HG03460 (cell line): Measurements from ENCODE around the gene RTCB.
A peak's percentile ranks its signal among the peaks of the same experiment; 100 is the strongest.

Experiments used
- ATAC-seq: cut with Tn5 transposase; IDR thresholded peaks from one replicate; pipeline ENCODE4 v1.9.1; 2021; ENCODE audit not compliant: unreplicated experiment

The RTCB gene

DNA sequence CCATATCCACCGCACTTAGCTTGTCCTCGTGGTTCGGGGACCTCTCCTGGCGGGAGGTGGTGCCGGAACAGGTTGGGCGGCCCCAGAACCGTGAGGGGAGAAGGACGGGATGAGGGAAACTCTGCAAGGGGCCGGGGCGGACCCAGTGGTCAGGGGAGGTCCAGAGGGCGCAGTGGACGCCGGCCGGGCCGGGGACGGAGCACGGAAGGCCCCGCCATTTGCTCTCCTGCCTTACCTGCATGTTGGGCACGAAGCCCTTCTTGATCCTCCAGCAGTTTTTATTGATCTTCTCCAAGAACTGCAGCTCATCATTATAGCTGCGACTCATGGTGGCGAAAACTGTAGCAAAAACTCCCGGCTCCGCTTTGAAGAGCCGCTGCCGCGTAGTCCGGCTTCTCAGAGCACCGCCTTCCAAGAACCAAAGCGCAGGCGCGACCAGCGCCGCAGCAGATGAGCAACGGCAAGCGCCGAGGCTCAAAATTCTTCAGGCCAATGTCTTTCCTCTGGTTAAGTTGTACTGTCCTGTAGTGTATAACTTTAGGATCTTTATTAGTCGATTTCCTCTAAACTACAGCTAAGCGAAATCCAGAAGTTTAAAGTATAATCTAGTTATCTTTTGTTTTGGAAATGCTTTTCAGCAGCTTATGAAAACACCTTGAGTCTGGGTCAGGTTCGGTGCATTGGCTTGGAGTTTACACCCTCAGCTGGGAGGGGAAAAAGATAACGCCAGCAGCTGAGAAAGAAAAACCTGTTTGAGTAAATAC is at the start of gene RTCB:
RTCB (minus strand) TSS at position 419 of the 764 bp plus-strand sequence; CDS start at position 328, 91 bp downstream.
- ATAC-seq: no peak

DNA sequence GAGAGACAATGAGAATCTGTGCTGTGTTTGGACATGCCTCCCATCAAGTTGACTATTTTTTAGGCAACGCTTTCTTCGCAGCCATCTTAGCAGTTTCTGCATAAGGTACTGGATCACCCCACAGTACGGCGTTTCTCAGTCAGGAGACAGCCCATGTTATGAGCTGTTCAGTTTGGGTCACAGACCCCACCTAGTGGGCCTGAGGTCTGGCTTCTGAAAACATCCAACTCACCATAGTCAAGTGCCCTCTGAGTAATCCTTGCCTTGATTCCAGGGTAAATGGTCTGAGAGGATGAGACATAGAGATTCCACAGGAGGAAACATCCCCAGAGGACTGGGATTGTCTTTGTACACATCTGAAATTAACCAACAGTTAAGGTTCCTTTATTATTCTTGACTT is 45.0 kb upstream of the RTCB start:
- no peak for ATAC-seq

DNA sequence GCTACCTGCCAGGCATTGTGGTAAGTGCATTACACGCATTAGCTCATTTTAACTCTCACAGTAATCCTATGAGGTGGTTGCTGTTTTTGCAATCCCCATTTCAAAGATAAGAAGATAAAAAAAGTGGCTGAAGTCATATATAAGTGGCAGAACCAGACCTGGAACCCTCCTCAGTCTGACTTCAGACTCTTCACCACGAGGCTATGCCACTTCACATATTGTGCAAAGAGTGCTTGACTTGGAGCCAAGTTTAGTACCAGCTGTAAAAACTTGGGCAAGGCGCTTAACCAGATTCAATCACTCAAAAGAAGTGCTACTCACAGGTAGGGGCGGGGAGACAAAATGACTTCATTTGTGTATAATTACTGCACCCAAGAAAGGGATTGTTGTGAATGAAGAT is 36.9 kb upstream of the RTCB start:
- ATAC-seq: no peak

DNA sequence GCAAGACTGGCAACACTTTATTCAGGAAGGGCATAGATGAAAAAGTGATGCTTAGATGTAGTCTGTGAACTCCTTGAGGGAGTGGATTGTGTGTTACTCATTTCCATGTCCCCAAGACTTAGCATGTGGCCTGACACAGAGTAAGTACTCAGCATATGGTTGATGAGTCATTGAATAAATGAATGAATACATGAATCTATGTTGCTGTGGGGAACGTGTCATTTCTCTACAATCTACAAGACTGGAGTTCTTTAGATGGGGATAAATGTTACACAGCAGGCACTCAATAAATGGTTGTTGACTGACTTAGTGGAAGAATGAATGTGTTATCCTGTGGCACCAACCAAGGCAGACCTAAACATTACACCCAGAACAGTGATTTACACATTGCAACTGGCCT is 34.3 kb upstream of the RTCB start:
- ATAC-seq: no peak

DNA sequence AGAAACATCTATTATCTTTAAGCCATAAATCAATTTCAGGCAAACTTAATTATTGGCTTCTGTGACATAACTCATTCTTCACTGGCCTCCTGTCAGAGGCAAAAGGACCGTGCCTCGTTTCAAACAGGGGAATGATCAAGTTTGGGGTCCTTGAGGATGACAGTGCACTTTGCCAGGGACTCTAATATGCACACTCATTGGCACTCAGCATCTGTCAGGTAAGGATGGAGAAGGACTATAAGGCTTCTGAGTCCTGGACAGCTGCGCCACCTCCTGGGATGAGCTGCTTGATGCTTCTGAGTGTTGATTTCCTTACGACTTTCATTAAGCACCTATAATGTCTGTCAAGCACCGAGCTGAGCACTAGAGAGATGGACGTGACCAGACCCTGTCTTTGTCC is 32.0 kb upstream of the RTCB start:
- ATAC-seq: no peak

DNA sequence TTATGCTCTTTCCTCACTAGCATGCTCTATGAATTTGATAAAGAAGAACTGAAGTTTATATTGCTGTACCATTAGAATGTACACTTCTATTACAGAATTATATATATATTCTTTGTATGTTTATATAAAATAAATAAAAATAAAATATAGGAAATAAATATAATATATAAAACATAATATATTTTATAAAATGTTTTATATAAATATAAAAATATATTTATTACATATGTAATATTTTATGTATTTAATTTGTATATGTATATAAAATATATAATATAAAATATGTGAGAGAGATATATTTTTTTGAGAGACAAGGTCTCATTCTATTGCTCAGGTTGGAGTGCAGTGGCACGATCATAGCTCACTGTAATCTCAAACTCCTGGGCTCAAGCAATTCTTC is 18.3 kb upstream of the RTCB start:
- ATAC-seq: no peak

DNA sequence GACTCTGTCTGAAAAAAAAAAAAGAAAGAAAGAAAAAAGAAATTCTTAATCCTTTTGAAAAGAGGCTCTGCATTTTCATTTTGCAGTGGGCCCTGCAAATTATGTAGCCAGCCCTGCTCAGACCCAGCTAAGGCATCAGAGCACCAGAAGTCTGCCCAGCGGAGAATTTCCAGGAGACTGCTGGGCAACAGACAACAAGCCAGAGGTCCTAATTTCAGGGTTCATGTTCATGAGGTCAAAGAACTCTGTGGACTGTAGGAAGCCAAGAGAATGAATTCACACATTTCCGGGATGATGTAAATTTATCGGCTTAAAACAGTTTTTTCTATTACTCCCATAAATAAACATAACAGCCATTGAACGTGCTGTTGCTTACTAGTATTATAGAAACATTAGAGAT is 14.8 kb upstream of the RTCB start:
- ATAC-seq: no peak

DNA sequence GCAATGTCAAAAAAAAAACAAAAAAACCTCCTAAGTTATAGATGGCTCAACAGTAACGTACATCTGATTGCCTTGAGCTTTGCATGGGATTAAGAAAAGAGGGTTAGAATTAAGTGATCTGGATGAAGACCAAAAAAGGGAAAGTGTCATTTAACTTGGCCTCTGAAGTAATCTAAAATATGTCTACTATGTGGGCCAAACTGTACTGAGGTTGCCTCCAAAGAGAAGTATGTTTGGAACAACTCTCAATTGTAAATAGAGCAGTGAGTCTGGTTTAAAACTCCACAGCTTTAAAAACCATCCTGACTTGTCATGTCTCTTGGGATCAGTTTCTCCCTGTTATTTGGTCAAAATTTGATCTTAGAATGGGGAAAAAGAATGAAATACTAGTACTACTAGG is 11.6 kb upstream of the RTCB start:
- no peak for ATAC-seq

DNA sequence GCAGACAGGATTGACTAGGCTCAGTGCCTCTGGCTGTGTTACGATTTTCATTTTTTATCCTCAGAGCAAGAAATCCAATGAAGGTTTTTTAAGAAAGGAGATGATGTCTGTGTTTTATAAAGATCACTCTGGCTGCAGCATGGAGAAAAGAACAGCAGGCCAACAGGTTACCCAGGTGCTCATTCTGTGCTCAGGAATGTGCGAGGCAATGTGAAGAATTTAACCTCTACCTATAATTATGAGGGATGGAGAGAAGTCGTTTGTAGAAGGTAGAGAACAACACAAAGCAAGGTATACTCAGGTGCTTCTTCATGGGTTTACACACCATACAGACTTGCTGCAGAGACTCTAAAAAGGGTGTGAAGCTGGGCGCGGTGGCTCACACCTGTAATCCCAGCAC is 10.0 kb upstream of the RTCB start:
- no peak for ATAC-seq

DNA sequence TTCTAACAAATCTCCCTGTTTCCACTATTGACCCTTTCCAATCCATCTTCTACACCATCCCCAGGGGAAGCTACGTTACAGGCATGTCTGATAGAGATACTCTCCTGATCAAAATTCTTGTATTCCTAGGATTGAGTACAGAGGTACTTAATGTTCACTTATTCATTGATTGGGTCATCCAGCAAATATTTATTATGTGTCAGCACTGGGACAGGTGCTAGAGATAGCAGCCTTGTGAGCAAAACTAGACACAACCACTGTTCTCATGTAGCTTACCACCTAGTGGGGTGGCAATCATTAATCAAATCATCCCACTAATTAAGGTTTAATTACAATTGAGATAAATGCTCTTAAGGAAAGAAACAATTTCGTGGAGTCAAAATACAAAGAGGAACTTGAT is 9.4 kb upstream of the RTCB start:
- no peak for ATAC-seq

DNA sequence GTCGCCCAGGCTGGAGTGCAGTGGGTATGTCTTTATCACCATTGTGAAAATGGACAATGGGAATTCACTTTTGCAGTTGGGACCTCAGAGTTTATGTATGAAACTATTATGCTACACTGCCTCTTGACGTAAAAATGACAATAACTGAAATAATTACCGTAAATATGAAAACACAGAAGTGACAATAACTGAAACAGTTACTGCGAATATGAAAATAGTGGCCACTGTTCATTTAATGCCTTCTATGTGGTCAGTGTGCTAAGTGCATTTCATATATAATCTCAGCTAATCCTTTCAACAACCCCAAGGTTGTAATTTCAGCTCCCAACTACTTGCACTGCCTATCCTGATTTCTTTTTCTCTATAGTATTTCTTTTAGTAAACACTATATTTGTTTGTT is 5.9 kb upstream of the RTCB start:
- no peak for ATAC-seq

DNA sequence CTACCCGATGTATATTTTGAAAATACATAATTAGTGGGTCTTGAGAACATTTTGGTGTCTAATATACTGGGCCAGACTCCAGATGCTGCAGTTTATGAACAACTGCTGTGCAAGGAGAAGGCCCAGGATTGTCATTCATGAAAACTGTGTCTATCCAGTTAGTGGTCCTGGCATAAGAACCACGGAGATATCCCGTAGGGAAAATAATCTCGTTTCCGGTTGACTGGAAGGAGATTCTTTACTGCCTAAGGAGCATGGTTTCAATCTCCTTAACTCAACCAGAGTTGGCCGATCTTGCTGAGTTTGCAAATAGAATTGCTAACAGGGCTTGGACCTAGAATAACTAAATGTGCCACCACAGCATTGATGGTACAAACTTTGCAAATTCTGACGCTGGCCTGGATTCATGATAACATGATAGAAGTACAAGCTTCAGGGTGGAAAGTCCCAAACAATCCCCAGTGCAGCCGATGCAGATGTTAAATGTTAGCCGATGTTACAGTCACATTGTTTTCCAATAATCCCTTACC is 4.6 kb upstream of the RTCB start:
- no peak for ATAC-seq

DNA sequence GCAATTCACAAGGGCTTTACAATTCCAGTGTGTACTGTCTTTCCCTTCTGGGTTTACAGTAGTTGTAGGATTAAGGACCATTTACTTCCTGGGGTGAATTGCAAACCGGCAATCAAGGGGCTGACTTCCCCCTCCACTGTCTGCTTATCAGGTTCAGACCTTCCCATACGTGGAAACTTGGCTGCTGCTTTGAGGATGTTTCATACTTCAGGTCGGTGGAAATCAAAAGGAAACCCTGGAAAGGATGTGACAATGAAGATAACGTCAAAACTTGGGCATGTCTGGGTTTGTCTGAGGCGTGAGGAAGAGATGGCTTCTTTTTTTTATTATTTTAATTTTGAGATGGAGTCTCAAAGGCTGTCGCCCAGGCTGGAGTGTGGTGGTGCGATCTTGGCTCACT is 2.1 kb upstream of the RTCB start:
- ATAC-seq: no peak

DNA sequence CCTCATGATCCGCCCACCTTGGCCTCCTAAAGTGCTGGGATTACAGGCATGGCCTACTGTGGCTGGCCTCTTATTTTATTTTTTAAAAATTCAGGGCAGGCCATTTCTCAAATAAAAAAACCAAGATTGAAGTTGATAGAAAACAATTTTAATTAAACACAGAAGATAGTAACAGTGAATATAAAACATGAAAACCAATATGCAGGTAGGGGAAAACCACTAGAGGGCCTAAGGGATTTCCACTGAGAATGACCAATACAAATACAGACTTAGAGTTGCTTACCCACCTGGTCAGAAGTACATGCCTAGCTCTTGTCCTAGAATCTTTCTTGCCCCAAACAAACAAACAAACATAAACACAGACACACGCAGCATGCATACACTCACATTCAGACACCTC is 1.7 kb upstream of the RTCB start:
- no peak for ATAC-seq

DNA sequence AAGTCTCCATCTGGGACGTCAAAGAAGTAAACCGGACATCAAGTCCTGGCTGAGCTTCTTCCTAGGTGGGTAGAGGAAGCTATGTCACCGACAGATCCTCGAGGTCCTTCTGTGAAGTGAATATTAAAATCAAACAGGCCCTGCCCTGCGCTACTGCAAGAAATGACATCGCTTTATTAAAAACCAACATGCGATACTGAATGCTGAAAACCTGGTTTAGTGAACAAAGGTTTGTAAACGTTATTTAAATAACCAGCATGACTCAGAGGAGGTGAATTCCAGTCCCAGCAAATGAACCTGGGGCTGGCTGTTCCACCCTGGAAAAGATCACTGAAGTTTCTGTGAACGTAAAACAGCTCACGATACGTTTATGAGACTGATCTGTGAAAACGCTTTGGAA is 645 bp downstream of the RTCB start:
- ATAC-seq: no peak

DNA sequence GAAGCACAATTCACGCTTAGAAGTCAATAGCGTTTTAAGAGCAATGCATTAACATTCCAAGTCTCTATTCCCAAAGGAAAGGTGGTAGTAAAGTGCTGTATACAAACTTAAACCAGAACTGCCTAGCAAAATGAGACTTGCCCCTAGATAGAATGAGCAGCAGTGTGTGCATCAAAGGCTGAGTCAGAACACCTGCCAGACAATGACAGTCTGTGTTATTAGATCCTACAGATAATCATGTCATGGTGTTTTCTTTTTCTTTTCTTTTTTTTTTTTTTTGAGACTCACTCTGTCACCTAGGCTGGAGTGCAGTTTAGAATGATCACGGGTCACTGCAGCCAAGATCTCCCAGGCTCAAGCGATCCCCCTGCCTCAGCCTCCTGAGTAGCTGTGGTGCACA is 1.6 kb downstream of the RTCB start:
- no peak for ATAC-seq

DNA sequence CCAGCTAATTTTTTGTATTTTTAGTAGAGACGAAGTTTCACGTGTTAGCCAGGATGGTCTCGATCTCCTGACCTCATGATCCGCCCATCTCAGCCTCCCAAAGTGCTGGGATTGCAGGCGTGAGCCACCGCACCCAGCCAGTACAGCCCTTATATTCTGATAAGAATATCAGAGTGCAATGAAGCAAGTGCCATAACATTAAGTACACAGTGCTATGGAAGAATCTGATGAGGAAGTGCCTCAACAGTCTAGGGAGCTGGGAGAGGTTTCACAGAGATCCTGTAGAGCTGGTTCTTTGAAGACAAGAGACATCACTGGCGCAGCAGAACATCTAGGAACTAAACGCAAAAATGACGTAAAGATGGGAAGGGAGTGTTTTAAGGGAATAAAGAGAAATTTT is 2.1 kb downstream of the RTCB start:
- no peak for ATAC-seq

DNA sequence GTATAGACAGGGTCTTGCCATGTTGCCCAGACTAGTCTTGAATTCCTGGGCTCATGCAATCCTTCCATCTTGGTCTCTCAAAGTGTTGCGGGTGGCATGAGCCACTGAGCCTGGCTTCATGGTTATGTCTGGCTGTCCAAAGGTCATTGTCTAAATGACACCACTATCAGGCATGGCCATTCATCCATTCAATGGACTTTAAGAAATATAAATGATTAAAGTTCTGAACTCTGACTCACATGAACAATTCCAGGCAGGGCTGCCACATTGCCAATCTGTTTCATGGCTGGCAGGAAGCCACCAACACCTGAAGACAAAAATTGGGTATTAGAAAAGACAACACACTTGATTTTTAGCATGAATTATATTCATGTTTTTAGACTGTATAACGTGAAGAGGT is 4.1 kb downstream of the RTCB start:
- ATAC-seq: no peak

DNA sequence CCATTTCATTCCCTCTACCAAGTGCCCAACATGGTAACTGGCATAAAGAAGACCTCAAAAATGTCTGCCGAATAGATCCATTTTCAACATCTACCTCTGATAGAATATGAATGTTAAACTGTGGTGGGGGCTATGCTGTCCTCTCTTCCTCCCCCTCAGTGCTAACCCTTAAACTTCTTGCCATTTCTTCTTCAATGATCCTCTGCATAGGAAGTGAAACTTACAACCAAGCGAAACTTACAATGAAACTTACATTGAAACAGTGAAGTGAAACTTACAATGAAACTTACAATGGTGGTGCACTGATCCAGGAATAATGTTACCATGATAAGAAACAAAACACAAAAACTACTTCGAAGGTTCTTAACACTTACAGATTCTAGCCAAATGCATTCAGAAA is 4.7 kb downstream of the RTCB start:
- peak; percentile 45 for ATAC-seq

DNA sequence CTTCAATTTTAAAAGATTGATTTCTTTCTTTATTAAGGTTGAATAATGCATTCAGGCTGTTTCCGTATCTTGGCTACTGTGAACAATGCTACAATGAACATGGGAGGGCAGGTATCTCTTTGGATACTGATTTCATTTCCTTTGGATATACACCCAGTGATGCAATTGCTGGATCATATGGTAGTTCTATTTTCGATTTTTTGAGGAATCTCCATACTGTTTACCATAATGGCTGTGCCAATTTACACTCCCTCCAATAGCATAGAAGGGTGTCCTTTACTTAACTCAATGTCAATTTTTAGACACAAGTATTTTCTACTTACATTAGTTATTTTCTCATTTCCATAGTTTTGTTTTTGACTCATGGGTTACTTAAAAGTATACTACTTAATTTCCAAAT is 8.0 kb downstream of the RTCB start:
- ATAC-seq: no peak

DNA sequence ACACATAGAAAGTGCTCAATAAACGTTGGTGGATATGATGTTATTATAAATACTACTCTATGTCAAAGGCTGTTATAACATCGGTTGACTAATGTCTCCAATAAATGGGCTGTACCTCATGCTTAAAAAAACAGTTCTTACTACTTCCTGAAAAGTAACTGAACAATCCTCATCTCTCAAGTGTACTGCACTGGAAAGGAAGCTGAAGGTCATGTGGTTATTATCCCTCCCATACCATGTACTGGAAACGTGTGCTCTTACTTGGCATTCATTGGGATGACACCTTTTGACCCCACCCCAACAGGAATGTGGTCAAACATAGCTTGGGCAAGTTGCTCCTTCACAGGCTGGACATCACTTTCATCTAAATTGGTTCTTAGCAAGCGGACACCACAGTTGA is 10.6 kb downstream of the RTCB start:
- no peak for ATAC-seq

DNA sequence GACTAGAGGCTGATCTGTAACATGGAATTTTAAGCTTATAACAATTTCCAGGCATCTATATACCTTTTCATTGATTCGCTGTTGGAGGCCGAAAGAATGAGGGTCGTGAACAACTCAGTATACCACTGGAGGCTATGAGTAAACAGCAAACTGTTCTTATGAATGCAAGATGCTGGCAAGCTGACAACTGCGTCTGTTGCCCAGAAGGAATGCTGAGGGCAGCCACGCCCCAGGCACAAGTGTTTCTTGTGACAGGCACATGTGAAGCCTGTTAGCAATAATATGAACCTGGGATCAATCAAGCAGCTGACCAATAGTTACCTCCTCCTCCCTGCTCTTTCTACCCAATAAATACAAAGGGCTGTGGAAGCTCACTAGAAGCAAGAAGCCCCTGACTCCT is 15.3 kb downstream of the RTCB start:
- no peak for ATAC-seq

DNA sequence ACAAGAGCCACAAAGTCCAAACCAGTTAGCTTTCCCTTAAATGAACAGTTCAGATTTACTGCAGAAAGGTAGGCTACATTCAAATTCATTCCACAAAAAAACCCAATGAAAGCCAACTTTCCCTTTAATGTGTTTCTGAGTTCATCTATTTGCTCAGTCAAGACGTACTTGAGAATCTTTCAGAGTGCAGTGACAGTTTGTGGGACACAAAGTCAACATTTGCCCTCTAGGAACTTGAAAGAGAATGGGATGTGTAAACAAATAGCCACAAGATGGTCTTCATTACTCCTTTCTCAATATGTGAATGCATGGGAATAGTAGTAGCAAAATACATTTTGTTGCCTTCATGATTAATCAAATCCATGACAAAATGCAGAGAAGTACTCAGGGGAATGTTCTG is 15.8 kb downstream of the RTCB start:
- ATAC-seq: no peak
